Activated CD4-positive, alpha-beta memory T cell treated with anti-CD3 and anti-CD28 coated beads for 36 hours (primary cell): ENCODE data around the gene UBE2J1. TPM values are rescaled to one million over a fixed set of nuclear protein-coding genes. Genes with fewer than 3 reads are reported as not detected.

Experiments
- CTCF ChIA-PET: fragments of 350-600 bp; sonication (Branson Sonifier 250); formaldehyde crosslinking; loops from one replicate; lab custom pipeline; 2021; ENCODE audit warnings: antibody characterized with exemption, inconsistent platforms; lab: Charles Lee
- POLR2A ChIA-PET: fragments of 350-600 bp; sonication (Branson Sonifier 250); formaldehyde crosslinking; loops from one replicate; lab custom pipeline; 2021; ENCODE audit warnings: antibody characterized with exemption; lab: Charles Lee
- DNase-seq: peaks from one replicate; pipeline ENCODE4 v3.0.0-alpha.2; 2020
- H3K27ac Mint-ChIP-seq: one replicate; pipeline ENCODE4 v1.8.0; 2021; ENCODE audit warnings: mixed read lengths
- H3K27me3 Mint-ChIP-seq: one replicate; pipeline ENCODE4 v1.8.0; 2021; ENCODE audit warnings: mixed read lengths
- H3K36me3 Mint-ChIP-seq: one replicate; pipeline ENCODE4 v1.8.0; 2021; ENCODE audit warnings: mixed read lengths
- H3K4me1 Mint-ChIP-seq: one replicate; pipeline ENCODE4 v1.8.0; 2021; ENCODE audit warnings: low read depth, mixed read lengths
- H3K4me3 Mint-ChIP-seq: one replicate; pipeline ENCODE4 v1.8.0; 2021; ENCODE audit warnings: mild to moderate bottlenecking, mixed read lengths
- H3K9me3 Mint-ChIP-seq: one replicate; pipeline ENCODE4 v1.8.0; 2021; ENCODE audit warnings: mixed read lengths
- intact Hi-C: fragments of 100-400 bp; cut with micrococcal nuclease; formaldehyde crosslinking; loops from one replicate; pipeline ENCODE4 v1.15.1; 2023
- total RNA-seq, 2 experiments: library from RNA; stranded (reverse); gene quantifications; one replicate each; pipeline ENCODE4 v1.2.3, GENCODE V29; 2021

Gene UBE2J1
- total RNA-seq, 2 experiments from 2014 or later, result 23.8 to 24.9 TPM

- intact Hi-C loops, result no loop called here
- Mint-ChIP-seq H3K4me1 (peaks cover 12% of the 10 kb centered on the region), H3K9me3 (no peaks in the 10 kb centered on the region), H3K36me3 (peaks cover 3% of the 10 kb centered on the region), H3K27me3 (no peaks in the 10 kb centered on the region), H3K4me3 (no peak overlapping the region), H3K27ac (no peak overlapping the region)
- POLR2A ChIA-PET, result interaction anchor here (0.9 kb wide), 1 partner anchor 12 kb away, joined by 3 read pairs; no protein-coding TSS in a partner anchor
- CTCF ChIA-PET, result interaction anchor here (1.6 kb wide), 1 partner anchor 14 kb away, joined by 9 read pairs; no protein-coding TSS in a partner anchor
- DNase-seq, result no peak
Measured at GRCh38 chr6:89385846-89386245, 33.3 kb upstream of the UBE2J1 start.

- ChIA-PET CTCF (interaction anchor here (0.5 to 1.6 kb wide), 2 partner anchors 13 to 555 kb away, joined by 3 to 9 read pairs; no protein-coding TSS in a partner anchor), POLR2A (interaction anchor here (0.9 kb wide), 1 partner anchor 13 kb away, joined by 3 read pairs; no protein-coding TSS in a partner anchor)
- Mint-ChIP-seq H3K9me3 (no peaks in the 10 kb centered on the region), H3K36me3 (peaks cover 3% of the 10 kb centered on the region), H3K4me1 (peaks cover 12% of the 10 kb centered on the region), H3K4me3 (no peak overlapping the region), H3K27ac (no peak overlapping the region), H3K27me3 (peaks cover 1% of the 10 kb centered on the region)
- no peak for DNase-seq
- intact Hi-C loops, result no loop called here
Measured at GRCh38 chr6:89385156-89385667, 32.7 kb upstream of the UBE2J1 start.

GRCh38 chr6:89381031-89381430 is 28.5 kb upstream of the UBE2J1 start:
- no peaks in the 10 kb centered on the region for H3K9me3 Mint-ChIP-seq
- no peak overlapping the region for H3K4me3 Mint-ChIP-seq
- intact Hi-C loops, result no loop called here
- CTCF ChIA-PET, result interaction anchor here (1.5 kb wide), 1 partner anchor 9 kb away, joined by 5 read pairs; no protein-coding TSS in a partner anchor
- H3K27me3 Mint-ChIP-seq, result peaks cover 2% of the 10 kb centered on the region
- H3K4me1 Mint-ChIP-seq, result peaks cover 7% of the 10 kb centered on the region
- H3K27ac Mint-ChIP-seq, result no peak overlapping the region
- H3K36me3 Mint-ChIP-seq, result peaks cover 3% of the 10 kb centered on the region
- POLR2A ChIA-PET, result interaction anchor here (0.6 kb wide), 1 partner anchor 30 kb away, joined by 3 read pairs; no protein-coding TSS in a partner anchor
- DNase-seq, result no peak

GRCh38 chr6:89379281-89379680 is 26.8 kb upstream of the UBE2J1 start:
- Mint-ChIP-seq H3K9me3 (no peaks in the 10 kb centered on the region), H3K4me3 (no peak overlapping the region), H3K36me3 (peaks cover 2% of the 10 kb centered on the region), H3K4me1 (peaks cover 8% of the 10 kb centered on the region), H3K27me3 (peaks cover 2% of the 10 kb centered on the region), H3K27ac (no peak overlapping the region)
- CTCF ChIA-PET, result interaction anchor here (0.6 kb wide), 2 partner anchors 23 to 300 kb away, joined by 3 read pairs; no protein-coding TSS in a partner anchor
- POLR2A ChIA-PET, result no interaction called here
- intact Hi-C loops, result no loop called here
- DNase-seq, result no peak

- Mint-ChIP-seq H3K27me3 (peaks cover 2% of the 10 kb centered on the region), H3K36me3 (peaks cover 2% of the 10 kb centered on the region), H3K27ac (no peak overlapping the region), H3K4me3 (no peak overlapping the region), H3K4me1 (peaks cover 8% of the 10 kb centered on the region), H3K9me3 (no peaks in the 10 kb centered on the region)
- intact Hi-C loops, result no loop called here
- no peak for DNase-seq
- CTCF ChIA-PET, result no interaction called here
- POLR2A ChIA-PET, result no interaction called here
Measured at GRCh38 chr6:89378628-89379027, 26.1 kb upstream of the UBE2J1 start.

GRCh38 chr6:89375427-89376267 is 23.1 kb upstream of the UBE2J1 start:
- no peaks in the 10 kb centered on the region for H3K9me3 Mint-ChIP-seq
- intact Hi-C loops, result loop anchor here (2.0 kb wide), 1 partner anchor 57 kb away; the partner anchor contains the start of gene ANKRD6
- peaks cover 16% of the 10 kb centered on the region for H3K4me1 Mint-ChIP-seq
- no peaks in the 10 kb centered on the region for H3K36me3 Mint-ChIP-seq
- ChIA-PET POLR2A (no interaction called here), CTCF (interaction anchor here (1.2 to 2.8 kb wide), 5 partner anchors 7 to 393 kb away, joined by 3 to 19 read pairs (median 8); partner anchors contain the start of gene RRAGD)
- H3K4me3 Mint-ChIP-seq, result no peak overlapping the region
- H3K27ac Mint-ChIP-seq, result no peak overlapping the region
- DNase-seq, result peak; percentile 79
- peaks cover 2% of the 10 kb centered on the region for H3K27me3 Mint-ChIP-seq

- peak; percentile 26 for DNase-seq
Measured at GRCh38 chr6:89372506-89372901, 20.0 kb upstream of the UBE2J1 start.

GRCh38 chr6:89371849-89372505 is 19.5 kb upstream of the UBE2J1 start:
- Mint-ChIP-seq H3K27ac (no peak overlapping the region), H3K4me3 (no peak overlapping the region), H3K4me1 (peaks cover 16% of the 10 kb centered on the region), H3K36me3 (no peaks in the 10 kb centered on the region), H3K27me3 (no peaks in the 10 kb centered on the region), H3K9me3 (no peaks in the 10 kb centered on the region)
- intact Hi-C loops, result loop anchor here (1.0 kb wide), 2 partner anchors 40 to 238 kb away; partner anchors contain the start of gene RRAGD
- POLR2A ChIA-PET, result interaction anchor here (1.1 to 1.6 kb wide), 3 partner anchors 19 to 266 kb away, joined by 3 read pairs; partner anchors contain the start of genes RRAGD and UBE2J1
- CTCF ChIA-PET, result interaction anchor here (0.6 to 3.9 kb wide), 66 partner anchors 9 to 916 kb away, joined by 3 to 47 read pairs (median 4); partner anchors contain the start of genes ANKRD6, LYRM2, PM20D2 and RRAGD
- peak; percentile 85 for DNase-seq

More at GRCh38 chr6:89372506-89372901, 20.0 kb upstream of the UBE2J1 start:
- Mint-ChIP-seq H3K9me3 (no peaks in the 10 kb centered on the region), H3K27ac (no peak overlapping the region), H3K4me1 (peaks cover 16% of the 10 kb centered on the region), H3K36me3 (no peaks in the 10 kb centered on the region), H3K27me3 (no peaks in the 10 kb centered on the region), H3K4me3 (no peak overlapping the region)
- CTCF ChIA-PET, result interaction anchor here (0.6 to 3.9 kb wide), 58 partner anchors 8 to 916 kb away, joined by 3 to 47 read pairs (median 4); partner anchors contain the start of genes ANKRD6, LYRM2, PM20D2 and RRAGD
- intact Hi-C loops, result loop anchor here (1.0 kb wide), 2 partner anchors 40 to 238 kb away; partner anchors contain the start of gene RRAGD
- POLR2A ChIA-PET, result interaction anchor here (1.1 to 1.6 kb wide), 3 partner anchors 20 to 266 kb away, joined by 3 read pairs; partner anchors contain the start of genes RRAGD and UBE2J1

- no peaks in the 10 kb centered on the region for H3K9me3 Mint-ChIP-seq
- no peak overlapping the region for H3K4me3 Mint-ChIP-seq
- no peaks in the 10 kb centered on the region for H3K27me3 Mint-ChIP-seq
- CTCF ChIA-PET, result interaction anchor here (0.5 to 4.2 kb wide), 12 partner anchors 8 to 1050 kb away, joined by 3 to 37 read pairs (median 4); partner anchors contain the start of genes ANKRD6, LYRM2, RRAGD and UBE2J1
- no peak overlapping the region for H3K27ac Mint-ChIP-seq
- DNase-seq, result no peak
- H3K36me3 Mint-ChIP-seq, result no peaks in the 10 kb centered on the region
- intact Hi-C loops, result no loop called here
- H3K4me1 Mint-ChIP-seq, result peaks cover 15% of the 10 kb centered on the region
- POLR2A ChIA-PET, result no interaction called here
Measured at GRCh38 chr6:89368999-89369398, 16.5 kb upstream of the UBE2J1 start.

GRCh38 chr6:89368107-89368506 is 15.6 kb upstream of the UBE2J1 start:
- H3K27me3 Mint-ChIP-seq, result no peaks in the 10 kb centered on the region
- H3K36me3 Mint-ChIP-seq, result no peaks in the 10 kb centered on the region
- ChIA-PET CTCF (interaction anchor here (0.7 to 4.2 kb wide), 13 partner anchors 8 to 270 kb away, joined by 3 to 37 read pairs (median 6); partner anchors contain the start of genes ANKRD6, LYRM2, RRAGD and UBE2J1), POLR2A (no interaction called here)
- no peaks in the 10 kb centered on the region for H3K9me3 Mint-ChIP-seq
- no peak overlapping the region for H3K4me3 Mint-ChIP-seq
- intact Hi-C loops, result no loop called here
- DNase-seq, result peak; percentile 69
- H3K4me1 Mint-ChIP-seq, result peaks cover 15% of the 10 kb centered on the region
- no peak overlapping the region for H3K27ac Mint-ChIP-seq

GRCh38 chr6:89364586-89364985 is 12.1 kb upstream of the UBE2J1 start:
- ChIA-PET POLR2A (no interaction called here), CTCF (interaction anchor here (1.0 to 4.1 kb wide), 5 partner anchors 7 to 382 kb away, joined by 3 to 28 read pairs (median 4); no protein-coding TSS in a partner anchor)
- peaks cover 23% of the 10 kb centered on the region for H3K4me1 Mint-ChIP-seq
- no peak overlapping the region for H3K4me3 Mint-ChIP-seq
- H3K36me3 Mint-ChIP-seq, result no peaks in the 10 kb centered on the region
- H3K27me3 Mint-ChIP-seq, result no peaks in the 10 kb centered on the region
- no peak for DNase-seq
- no peaks in the 10 kb centered on the region for H3K9me3 Mint-ChIP-seq
- intact Hi-C loops, result no loop called here
- no peak overlapping the region for H3K27ac Mint-ChIP-seq
